ENCODE data around the gene ELOB.

ELOB gene

DNA sequence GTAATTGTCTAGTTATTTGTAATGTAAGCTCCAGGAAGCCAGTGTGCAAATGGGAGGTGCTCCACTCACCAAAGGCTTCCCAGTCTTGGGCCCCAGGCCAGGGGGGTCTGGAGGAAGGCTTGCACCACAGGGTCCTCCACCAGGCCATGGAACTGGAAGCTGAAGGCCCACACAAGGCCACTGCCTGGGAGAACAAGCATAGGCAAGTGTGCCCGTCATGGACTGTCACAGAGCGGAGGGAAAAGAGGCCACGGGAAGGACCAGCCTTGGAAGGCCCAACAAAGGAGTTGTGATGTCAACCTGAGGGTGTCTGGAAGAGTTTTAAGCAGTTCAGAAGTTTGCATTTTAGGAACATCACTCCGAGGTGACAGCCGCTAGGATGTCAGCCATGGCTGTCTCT, 27.6 kb downstream of the ELOB start:
- peaks cover 9% of the 10 kb centered on the region for H3K4me1 ChIP-seq (ENCODE audit: control insufficient read depth, insufficient read depth, low read length)
- H3K36me3 ChIP-seq (ENCODE audit: control insufficient read depth, insufficient read depth, low read length, severe bottlenecking), result no peaks in the 10 kb centered on the region
- no peaks in the 10 kb centered on the region for H3K27me3 ChIP-seq (replicated peaks; ENCODE audit: control insufficient read depth, insufficient read depth, low read length)
- H3K4me3 ChIP-seq (ENCODE audit: low read length), result no peak overlapping the region
- no peak overlapping the region for H3K9ac ChIP-seq (ENCODE audit: low read length)
- H3K9me3 ChIP-seq (ENCODE audit: control insufficient read depth, low read length), result no peaks in the 10 kb centered on the region
- no peak for DNase-seq (ENCODE audit: low read depth)

GRCh38 chr16:2748757-2749455, 28.2 kb downstream of the ELOB start:
- no peak overlapping the region for H3K9ac ChIP-seq (ENCODE audit: low read length)
- peaks cover 9% of the 10 kb centered on the region for H3K4me1 ChIP-seq (ENCODE audit: control insufficient read depth, insufficient read depth, low read length)
- H3K4me3 ChIP-seq (ENCODE audit: low read length), result no peak overlapping the region
- H3K36me3 ChIP-seq (ENCODE audit: control insufficient read depth, insufficient read depth, low read length, severe bottlenecking), result no peaks in the 10 kb centered on the region
- DNase-seq (ENCODE audit: low read depth), result no peak
- no peaks in the 10 kb centered on the region for H3K9me3 ChIP-seq (ENCODE audit: control insufficient read depth, low read length)
- H3K27me3 ChIP-seq (replicated peaks; ENCODE audit: control insufficient read depth, insufficient read depth, low read length), result no peaks in the 10 kb centered on the region

DNA sequence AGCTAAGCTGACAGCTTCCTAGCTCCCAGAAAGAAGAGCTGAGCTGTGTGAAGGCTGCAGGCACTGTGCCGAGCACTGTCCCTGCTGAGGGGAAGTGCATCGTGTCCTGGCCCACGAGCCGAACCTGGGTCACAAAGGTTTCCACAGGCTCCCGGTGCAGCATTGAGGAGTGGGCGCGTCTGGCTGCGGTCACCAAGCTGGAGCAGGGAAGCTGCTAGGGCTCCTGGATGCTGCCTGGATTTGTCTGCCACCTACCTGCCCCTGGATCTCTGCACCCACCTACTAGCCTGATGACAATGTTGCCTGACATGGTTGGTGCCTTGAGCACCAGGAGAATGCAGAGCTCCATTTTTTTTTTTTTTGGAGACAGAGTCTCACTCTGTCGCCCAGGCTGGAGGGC, 31.1 kb downstream of the ELOB start:
- H3K9ac ChIP-seq (ENCODE audit: low read length), result no peak overlapping the region
- no peak for DNase-seq (ENCODE audit: low read depth)
- H3K9me3 ChIP-seq (ENCODE audit: control insufficient read depth, low read length), result no peaks in the 10 kb centered on the region

DNA sequence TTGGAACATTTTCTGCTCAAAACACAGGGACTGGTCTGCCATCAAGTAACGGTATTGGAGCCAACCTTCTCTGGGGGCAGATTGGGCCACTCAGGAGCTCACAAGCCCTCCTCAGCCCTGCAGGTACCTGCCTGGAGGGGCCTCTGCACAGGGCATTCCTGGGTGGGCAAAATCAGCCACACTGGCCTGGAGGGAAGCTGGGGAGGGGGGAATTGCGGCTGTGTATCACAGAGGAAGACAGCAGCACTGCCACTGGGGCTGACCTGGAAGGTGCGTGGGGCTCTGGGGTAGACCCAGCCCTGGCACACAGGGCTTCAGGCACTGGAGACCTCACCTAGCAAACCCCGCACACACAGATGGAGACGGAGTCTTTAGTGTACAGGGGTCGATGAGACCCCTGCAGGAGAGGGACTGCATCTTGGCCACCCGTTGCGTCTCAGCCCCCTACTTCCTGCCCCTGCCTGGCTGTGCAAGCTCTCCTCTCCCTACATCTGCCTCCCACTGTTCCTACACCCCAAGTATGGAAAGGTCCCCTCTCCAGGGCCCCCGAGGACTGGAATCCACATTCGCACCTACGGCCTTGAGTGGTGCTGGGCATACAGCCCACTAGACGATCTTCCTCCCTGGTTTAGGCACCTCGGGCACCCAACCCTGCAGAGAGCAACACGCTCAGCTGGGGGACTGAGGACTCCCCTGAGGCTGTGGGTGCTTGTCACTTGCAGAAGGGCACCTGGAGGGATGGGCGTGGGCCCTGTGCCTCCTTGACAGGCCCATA, 31.8 kb downstream of the ELOB start:
- Histone ChIP-seq H3K9ac (ENCODE audit: low read length) (no peak overlapping the region), H3K36me3 (ENCODE audit: control insufficient read depth, insufficient read depth, low read length, severe bottlenecking) (no peaks in the 10 kb centered on the region), H3K4me3 (ENCODE audit: low read length) (no peak overlapping the region), H3K27me3 (replicated peaks; ENCODE audit: control insufficient read depth, insufficient read depth, low read length) (no peaks in the 10 kb centered on the region), H3K9me3 (ENCODE audit: control insufficient read depth, low read length) (no peaks in the 10 kb centered on the region), H3K4me1 (ENCODE audit: control insufficient read depth, insufficient read depth, low read length) (no peaks in the 10 kb centered on the region)
- no peak for DNase-seq (ENCODE audit: low read depth)

More for the DNA sequence above, 31.1 kb downstream of the ELOB start:
- H3K27me3 ChIP-seq (replicated peaks; ENCODE audit: control insufficient read depth, insufficient read depth, low read length), result no peaks in the 10 kb centered on the region
- no peaks in the 10 kb centered on the region for H3K4me1 ChIP-seq (ENCODE audit: control insufficient read depth, insufficient read depth, low read length)
- H3K36me3 ChIP-seq (ENCODE audit: control insufficient read depth, insufficient read depth, low read length, severe bottlenecking), result no peaks in the 10 kb centered on the region
- H3K4me3 ChIP-seq (ENCODE audit: low read length), result no peak overlapping the region

GRCh38 chr16:2744711-2745110, 32.4 kb downstream of the ELOB start:
- Histone ChIP-seq H3K27me3 (replicated peaks; ENCODE audit: control insufficient read depth, insufficient read depth, low read length) (no peaks in the 10 kb centered on the region), H3K4me1 (ENCODE audit: control insufficient read depth, insufficient read depth, low read length) (no peaks in the 10 kb centered on the region), H3K9ac (ENCODE audit: low read length) (no peak overlapping the region), H3K4me3 (ENCODE audit: low read length) (no peak overlapping the region), H3K36me3 (ENCODE audit: control insufficient read depth, insufficient read depth, low read length, severe bottlenecking) (no peaks in the 10 kb centered on the region), H3K9me3 (ENCODE audit: control insufficient read depth, low read length) (no peaks in the 10 kb centered on the region)
- DNase-seq (ENCODE audit: low read depth), result no peak

GRCh38 chr16:2743007-2743810, 33.9 kb downstream of the ELOB start:
- DNase-seq (ENCODE audit: low read depth), result no peak
- Histone ChIP-seq H3K4me3 (ENCODE audit: low read length) (no peak overlapping the region), H3K4me1 (ENCODE audit: control insufficient read depth, insufficient read depth, low read length) (no peaks in the 10 kb centered on the region)

GRCh38 chr16:2742323-2743006, 34.6 kb downstream of the ELOB start:
- no peaks in the 10 kb centered on the region for H3K4me1 ChIP-seq (ENCODE audit: control insufficient read depth, insufficient read depth, low read length)
- no peaks in the 10 kb centered on the region for H3K36me3 ChIP-seq (ENCODE audit: control insufficient read depth, insufficient read depth, low read length, severe bottlenecking)

More at GRCh38 chr16:2743007-2743810, 33.9 kb downstream of the ELOB start:
- Histone ChIP-seq H3K27me3 (replicated peaks; ENCODE audit: control insufficient read depth, insufficient read depth, low read length) (peaks cover 5% of the 10 kb centered on the region), H3K9me3 (ENCODE audit: control insufficient read depth, low read length) (no peaks in the 10 kb centered on the region), H3K36me3 (ENCODE audit: control insufficient read depth, insufficient read depth, low read length, severe bottlenecking) (no peaks in the 10 kb centered on the region), H3K9ac (ENCODE audit: low read length) (no peak overlapping the region)

DNA sequence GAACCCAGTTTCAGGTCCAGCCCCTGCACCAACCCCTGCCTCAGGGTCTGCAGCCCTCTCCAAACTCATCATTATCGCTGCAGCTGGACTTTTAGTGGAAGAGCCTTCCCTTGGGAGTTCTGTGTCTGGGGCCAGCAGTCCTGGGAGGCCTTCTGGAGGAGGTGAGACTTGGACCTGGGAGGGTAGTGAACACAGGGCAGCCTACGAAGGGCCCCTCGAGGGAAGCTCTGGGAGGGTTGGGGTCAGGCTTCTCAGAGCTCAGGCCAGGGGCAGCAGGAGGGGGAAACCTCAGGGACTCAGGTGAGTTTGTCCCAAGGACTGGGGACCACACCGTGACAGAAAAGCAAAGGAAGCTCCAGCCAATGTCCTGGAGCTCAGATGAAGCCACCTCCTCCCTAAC, 35.9 kb downstream of the ELOB start:
- Histone ChIP-seq H3K27me3 (replicated peaks; ENCODE audit: control insufficient read depth, insufficient read depth, low read length) (peaks cover 5% of the 10 kb centered on the region), H3K4me1 (ENCODE audit: control insufficient read depth, insufficient read depth, low read length) (no peaks in the 10 kb centered on the region), H3K4me3 (ENCODE audit: low read length) (no peak overlapping the region), H3K9me3 (ENCODE audit: control insufficient read depth, low read length) (no peaks in the 10 kb centered on the region), H3K36me3 (ENCODE audit: control insufficient read depth, insufficient read depth, low read length, severe bottlenecking) (no peaks in the 10 kb centered on the region), H3K9ac (ENCODE audit: low read length) (no peak overlapping the region)
- DNase-seq (ENCODE audit: low read depth), result no peak

More at GRCh38 chr16:2742323-2743006, 34.6 kb downstream of the ELOB start:
- H3K27me3 ChIP-seq (replicated peaks; ENCODE audit: control insufficient read depth, insufficient read depth, low read length), result peaks cover 5% of the 10 kb centered on the region
- no peak overlapping the region for H3K9ac ChIP-seq (ENCODE audit: low read length)
- H3K4me3 ChIP-seq (ENCODE audit: low read length), result no peak overlapping the region
- H3K9me3 ChIP-seq (ENCODE audit: control insufficient read depth, low read length), result no peaks in the 10 kb centered on the region
- DNase-seq (ENCODE audit: low read depth), result no peak

DNA sequence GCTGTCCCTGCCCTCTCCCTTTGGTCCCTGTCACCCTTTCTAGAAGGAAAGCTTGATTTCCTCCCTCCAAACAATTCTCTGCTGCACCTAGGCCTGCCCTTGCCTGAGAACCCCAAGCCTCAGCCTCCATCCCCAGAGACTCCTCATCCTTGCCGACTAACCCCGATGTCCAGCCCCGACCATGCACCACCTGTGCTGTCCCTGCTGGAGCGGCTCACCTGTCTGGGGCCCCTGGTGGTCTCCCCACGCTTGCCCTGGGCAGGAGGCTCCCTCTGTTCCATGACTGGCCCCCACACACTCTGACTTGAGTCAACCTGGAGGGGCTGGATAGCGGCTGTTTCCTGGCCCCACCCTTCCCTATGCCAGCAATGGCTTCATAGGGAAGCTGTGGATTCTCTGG, 36.6 kb downstream of the ELOB start:
- no peaks in the 10 kb centered on the region for H3K9me3 ChIP-seq (ENCODE audit: control insufficient read depth, low read length)
- H3K4me3 ChIP-seq (ENCODE audit: low read length), result no peak overlapping the region
- H3K27me3 ChIP-seq (replicated peaks; ENCODE audit: control insufficient read depth, insufficient read depth, low read length), result peaks cover 5% of the 10 kb centered on the region
- H3K4me1 ChIP-seq (ENCODE audit: control insufficient read depth, insufficient read depth, low read length), result no peaks in the 10 kb centered on the region
- H3K9ac ChIP-seq (ENCODE audit: low read length), result no peak overlapping the region
- DNase-seq (ENCODE audit: low read depth), result no peak
- no peaks in the 10 kb centered on the region for H3K36me3 ChIP-seq (ENCODE audit: control insufficient read depth, insufficient read depth, low read length, severe bottlenecking)

GRCh38 chr16:2739625-2740430, 37.3 kb downstream of the ELOB start:
- Histone ChIP-seq H3K36me3 (ENCODE audit: control insufficient read depth, insufficient read depth, low read length, severe bottlenecking) (no peaks in the 10 kb centered on the region), H3K9me3 (ENCODE audit: control insufficient read depth, low read length) (no peaks in the 10 kb centered on the region), H3K9ac (ENCODE audit: low read length) (no peak overlapping the region), H3K4me3 (ENCODE audit: low read length) (no peak overlapping the region), H3K4me1 (ENCODE audit: control insufficient read depth, insufficient read depth, low read length) (no peaks in the 10 kb centered on the region), H3K27me3 (replicated peaks; ENCODE audit: control insufficient read depth, insufficient read depth, low read length) (peaks cover 5% of the 10 kb centered on the region)
- no peak for DNase-seq (ENCODE audit: low read depth)
